NCI-H1048 (cell line): ENCODE results near the gene TKFC.
A peak's percentile ranks its signal among the peaks of the same experiment; 100 is the strongest.

Experiments
- DNase-seq: peaks from one replicate; lab custom pipeline; 2025; lab: John Stamatoyannopoulos, UW

TKFC gene

DNA sequence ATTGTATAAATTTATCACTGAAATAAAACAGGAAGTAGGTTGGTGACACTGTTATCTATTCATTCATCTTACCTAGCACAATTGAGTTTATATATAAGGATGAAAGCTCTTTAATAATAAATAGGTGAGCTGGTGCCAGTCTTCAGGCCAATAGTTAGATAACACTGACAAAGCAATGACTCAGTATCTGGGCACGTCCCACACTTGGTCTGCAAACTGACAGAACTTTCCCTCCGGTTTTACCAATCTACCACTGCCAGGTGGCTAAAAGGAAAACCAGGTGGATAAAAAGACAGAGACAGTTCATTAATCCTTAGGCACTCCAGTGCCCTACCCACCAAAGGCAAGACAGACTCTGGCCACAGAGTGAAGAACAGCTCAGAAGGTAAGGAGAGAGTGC is 17.8 kb upstream of the TKFC start:
- no peak for DNase-seq

- no peak for DNase-seq
Measured at GRCh38 chr11:61325649-61326414, 7.2 kb upstream of the TKFC start.

GRCh38 chr11:61327669-61328071 is 5.4 kb upstream of the TKFC start:
- DNase-seq = no peak

DNA sequence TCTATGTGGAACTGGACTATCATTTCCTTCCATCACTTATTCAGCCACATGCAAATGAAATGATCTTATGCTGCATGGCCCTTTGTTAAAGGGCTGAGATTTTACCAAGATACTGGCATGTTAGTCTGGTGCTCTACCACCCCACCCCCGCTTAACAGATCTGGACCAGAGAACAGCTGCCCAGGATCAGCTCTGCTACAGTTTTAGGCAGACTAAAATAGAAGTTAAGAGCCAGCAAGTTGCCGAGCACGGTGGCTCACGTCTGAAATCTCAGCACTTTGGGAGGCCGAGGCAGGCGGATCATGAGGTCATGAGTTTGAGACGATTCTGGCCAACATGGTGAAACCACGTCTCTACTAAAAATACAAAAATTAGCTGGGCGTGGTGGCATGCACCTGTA is 4.7 kb upstream of the TKFC start:
- no peak for DNase-seq

DNA sequence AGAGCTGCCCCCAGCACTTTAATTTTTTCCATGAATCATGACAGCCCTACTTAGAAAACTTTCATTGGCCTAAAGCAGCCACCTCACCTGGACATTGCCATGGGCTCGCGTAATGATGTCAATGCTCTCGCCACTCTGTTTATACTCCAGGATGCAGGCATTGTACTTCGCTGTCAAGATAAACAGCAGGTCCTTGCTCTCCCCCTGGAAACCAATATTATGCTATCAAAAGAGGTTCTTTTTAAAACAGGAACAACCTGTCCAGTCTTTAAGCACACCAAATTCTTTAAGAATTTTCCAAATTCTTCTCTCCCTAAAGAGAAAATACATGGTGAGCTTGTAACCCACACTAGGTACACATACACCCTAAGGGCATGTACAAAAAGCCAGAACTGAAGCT is 3.2 kb upstream of the TKFC start:
- DNase-seq = no peak

DNA sequence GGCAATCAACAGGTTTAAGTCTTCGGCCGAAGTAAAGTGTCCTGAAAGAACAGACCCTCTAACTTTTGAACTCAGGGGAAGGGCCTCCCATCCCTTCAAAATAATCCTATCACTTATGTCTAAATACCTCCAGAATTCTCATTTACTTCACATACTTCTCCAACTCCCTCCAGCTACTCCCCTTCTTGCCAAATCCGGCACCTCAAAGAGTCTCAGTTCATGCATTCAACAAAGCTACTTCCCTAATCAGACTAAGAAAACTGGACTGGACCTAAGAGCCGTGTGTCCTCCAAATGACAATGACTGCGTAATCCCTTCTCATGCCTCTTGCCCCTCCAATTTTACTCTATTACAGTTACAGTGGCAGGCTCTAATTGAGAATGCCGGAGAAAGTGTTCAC is 1.4 kb upstream of the TKFC start:
- DNase-seq = no peak

DNA sequence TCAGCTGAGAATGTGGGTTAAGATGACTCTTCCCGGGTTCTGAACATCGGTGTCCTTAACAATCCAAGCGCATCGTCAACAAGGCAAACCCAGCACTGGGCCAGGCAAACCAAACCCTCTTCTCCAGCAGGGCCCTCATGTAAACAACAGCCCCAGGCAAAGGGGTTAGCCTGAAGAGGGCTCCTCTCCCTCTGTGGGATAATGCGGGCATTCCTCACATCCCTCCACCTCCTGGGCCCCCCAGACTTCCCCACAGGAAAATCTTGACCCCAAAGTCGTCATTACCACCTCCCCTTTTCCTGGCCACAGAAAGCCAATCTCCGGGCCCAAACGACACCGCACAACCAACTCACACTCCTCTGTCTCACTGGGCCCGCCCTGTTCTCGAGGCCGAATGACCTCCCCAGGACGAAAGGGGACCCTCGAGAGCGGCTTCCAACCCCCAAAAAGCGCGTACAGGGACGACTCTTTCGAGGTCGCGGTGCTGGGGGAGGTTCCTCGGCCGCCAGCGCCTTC is 689 bp upstream of the TKFC start:
- no peak for DNase-seq

DNA sequence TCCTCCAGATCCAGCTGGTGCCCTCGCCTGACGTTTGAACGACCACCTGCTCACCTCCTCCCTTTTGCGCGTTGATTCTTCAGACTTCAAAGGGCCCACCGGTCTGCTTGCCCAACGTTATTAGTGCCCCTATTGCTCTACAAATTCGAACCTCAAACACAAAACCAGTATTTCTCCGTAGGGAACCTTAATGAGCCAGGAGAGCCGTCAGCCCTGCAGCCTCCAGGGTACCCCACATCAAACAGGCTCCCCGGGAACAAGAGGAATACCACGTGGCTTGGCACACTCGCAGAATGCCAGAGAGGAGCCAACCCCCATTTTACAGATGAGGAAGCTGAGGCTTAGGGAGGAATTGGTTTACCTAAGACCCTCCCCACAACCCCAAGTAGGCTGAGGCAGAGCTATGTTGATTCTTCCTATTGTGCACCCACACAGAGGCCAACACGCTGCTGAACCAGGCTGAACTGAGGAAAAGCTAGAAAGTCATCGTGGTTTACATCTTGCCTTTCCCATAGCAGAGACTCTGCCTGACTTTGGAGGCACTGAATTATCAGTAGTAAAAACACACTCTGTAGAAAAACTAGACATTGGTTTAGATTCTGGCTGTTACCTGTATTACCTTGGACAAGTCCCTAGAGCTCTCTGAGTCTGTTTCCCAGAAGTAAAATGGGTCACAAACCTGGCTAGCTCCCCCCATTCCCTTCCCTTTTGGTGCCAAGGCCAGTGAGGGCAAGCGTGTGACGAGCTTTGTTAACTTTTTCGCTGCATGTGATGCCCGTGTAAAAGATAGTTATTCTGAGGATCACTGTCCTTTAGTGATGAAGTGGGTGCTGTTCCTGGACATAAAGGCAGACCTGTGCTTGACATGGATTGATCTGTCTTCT is 764 bp downstream of the TKFC start:
- DNase-seq = no peak

- no peak for DNase-seq
Measured at GRCh38 chr11:61334434-61335354, 1.7 kb downstream of the TKFC start.

GRCh38 chr11:61335355-61335710 is 2.3 kb downstream of the TKFC start:
- DNase-seq = no peak

DNA sequence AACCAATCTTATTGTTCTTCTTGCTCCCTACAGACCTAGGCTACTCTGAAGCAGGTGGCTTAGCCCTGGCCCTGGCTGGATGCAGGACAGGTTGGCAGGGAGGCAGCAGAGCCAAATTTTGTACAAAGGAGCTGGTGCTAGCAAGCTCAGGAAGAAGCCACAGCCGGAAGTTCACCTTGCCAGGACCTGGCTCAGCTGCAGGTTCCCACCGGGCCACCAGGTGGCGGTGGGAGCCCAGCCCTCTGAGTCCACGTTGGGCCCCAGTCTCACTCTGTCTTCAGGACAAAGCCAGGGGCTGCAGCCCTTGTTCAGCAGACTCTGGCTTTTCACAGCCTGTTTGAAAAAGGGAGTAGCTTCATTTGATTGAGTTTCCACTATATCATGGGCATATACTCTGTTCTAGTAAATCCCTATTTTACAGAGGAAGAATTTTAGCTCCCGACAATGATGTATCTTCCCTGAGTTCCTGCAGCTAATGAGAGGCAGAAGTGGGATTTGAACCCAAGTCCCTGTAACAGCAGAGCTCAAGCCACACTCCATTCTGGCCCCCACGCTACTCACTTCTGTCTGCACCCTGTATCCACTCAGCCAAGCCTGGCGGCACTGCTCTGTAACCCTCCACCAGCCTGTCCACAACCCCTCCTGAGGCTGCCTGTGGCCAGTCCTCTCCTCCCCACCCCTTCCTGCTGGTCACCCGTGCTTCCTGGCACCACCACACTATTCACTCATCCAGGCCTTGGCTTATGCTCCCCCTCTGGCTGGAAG is 3.3 kb downstream of the TKFC start:
- DNase-seq = peak; percentile 64

GRCh38 chr11:61337706-61338470 is 4.9 kb downstream of the TKFC start:
- no peak for DNase-seq

GRCh38 chr11:61338783-61339489 is 5.9 kb downstream of the TKFC start:
- no peak for DNase-seq

DNA sequence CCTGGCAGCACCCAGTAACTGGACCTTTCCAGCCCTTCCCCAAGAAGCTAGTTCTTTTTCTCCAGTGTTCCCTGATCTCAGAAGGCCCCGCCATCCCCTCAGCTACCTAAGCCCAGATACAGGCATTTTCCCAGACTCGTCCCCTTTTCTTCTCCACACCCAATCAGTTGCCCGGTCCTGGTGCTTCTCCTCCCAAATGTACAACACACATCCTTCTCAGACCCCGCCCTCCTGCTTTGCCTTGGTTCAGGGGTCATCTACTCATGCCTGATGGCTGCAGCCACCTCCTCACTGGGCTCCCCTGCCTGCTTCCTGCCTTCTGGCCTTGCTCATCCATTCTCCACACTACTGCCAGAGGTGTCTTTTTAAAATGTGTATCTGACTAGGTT is 6.5 kb downstream of the TKFC start:
- DNase-seq = no peak

GRCh38 chr11:61340979-61341378 is 8.0 kb downstream of the TKFC start:
- no peak for DNase-seq

DNA sequence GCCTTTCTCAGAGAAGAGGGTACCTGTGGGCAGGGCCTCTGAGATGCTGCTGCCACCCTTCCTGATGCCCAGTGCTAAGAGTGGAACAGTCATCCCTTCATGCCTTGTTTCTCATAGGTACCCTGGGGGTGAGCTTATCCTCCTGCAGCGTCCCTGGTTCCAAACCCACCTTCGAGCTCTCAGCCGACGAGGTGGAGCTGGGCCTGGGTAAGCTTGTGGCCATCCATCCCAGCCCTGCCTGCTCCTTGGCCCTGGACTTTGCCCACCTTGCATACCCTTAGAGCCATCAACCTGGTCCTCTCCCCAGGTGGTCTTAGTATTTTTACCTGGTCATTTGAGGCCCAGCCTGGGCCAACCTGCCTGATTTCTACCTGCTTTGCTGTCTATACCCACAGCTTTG is 8.7 kb downstream of the TKFC start:
- DNase-seq = no peak

DNA sequence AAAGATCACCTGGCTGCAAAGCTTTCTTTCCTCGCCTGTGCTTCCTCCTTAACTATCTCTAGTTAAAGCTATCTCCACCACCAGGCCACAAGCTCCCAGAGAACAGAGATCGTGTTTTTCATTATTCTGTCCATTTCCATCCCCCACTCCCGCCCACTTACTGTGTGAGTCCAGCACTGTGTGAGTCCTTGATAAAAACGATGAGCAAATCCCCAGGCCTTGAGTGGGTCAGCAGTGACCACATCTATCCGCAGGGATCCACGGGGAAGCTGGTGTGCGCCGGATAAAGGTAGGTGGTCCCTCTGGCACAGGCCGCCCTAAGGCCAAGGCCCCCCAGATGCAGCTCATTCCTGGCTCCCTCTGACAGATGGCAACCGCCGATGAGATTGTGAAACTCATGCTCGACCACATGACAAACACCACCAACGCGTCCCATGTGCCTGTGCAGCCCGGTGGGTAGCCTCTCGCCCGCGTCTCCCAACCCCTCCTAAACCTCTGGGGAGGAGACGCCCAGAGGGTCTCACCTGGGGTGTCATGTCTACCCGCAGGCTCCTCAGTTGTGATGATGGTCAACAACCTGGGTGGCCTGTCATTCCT is 9.3 kb downstream of the TKFC start:
- no peak for DNase-seq

DNA sequence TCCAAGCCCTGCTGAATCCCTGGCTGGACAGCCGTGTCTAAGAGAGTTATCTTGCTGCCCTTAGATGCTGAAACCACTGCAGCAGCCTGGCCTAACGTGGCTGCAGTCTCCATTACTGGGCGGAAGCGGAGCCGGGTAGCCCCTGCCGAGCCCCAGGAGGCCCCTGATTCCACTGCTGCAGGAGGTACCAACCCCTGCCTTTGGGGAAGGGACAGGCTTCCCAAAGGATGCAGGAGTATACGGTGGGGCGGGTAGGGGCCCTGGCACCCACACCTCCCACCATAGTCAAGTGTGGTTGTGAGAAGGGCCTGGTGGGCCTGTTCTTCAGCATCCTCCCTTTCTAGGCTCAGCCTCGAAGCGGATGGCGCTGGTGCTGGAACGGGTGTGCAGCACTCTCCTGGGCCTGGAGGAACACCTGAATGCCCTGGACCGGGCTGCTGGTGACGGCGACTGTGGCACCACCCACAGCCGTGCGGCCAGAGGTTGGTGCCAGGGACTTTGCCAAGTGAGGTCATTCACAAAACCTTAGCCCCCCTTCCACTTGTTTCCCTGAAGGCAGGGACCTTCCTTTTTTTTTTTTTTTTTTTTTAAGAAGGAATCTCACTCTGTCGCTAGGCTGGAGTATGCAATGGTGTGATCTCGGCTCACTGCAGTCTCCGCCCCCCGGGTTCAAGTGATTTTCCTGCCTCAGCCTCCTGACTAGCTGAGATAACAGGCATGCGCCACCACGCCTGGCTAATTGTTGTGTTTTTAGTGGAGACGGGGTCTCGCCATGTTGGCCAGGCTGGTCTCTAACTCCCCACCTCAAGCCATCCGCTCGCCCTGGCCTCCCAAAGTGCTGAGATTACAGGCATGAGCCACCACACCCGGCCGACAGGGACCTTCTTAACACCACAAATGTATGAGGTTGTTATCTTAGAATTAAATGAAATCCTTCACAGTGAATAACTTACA is 11.0 kb downstream of the TKFC start:
- no peak for DNase-seq
